Measurements from ENCODE around the gene GRHL1. TPM values are rescaled to one million over a fixed set of nuclear protein-coding genes. Genes with fewer than 3 reads are reported as not detected.

GRHL1 gene
- total and polyA plus RNA-seq, 2 experiments from 2014 or later, result 2.9 to 4.2 TPM

- no peak for TF ChIP-seq ETS1 (IDR thresholded peaks at IDR 0.05)
- TF ChIP-seq CREB1 (CRISPR knock-in tag; IDR thresholded peaks at IDR 0.05; ENCODE audit: low read depth), result no peak
- TF ChIP-seq STAT1 (IDR thresholded peaks at IDR 0.05; ENCODE audit: unreplicated experiment), result no peak
- no peak for TF ChIP-seq POLR2AphosphoS5 (IDR thresholded peaks at IDR 0.05; ENCODE audit: low read depth)
- no peak for TF ChIP-seq JUNB (IDR thresholded peaks at IDR 0.05; ENCODE audit: unreplicated experiment)
Observed at GRCh38 chr2:10031886-10032745, 80.6 kb downstream of the GRHL1 start (continued).

- no peak overlapping the region for H3K27ac ChIP-seq (ENCODE audit: low read depth)
- H3K9me3 Mint-ChIP-seq, result no peaks in the 10 kb centered on the region
- no peaks in the 10 kb centered on the region for H3F3A ChIP-seq (replicated peaks; ENCODE audit: low read depth)
- H2AFZ ChIP-seq, result no peak overlapping the region
- H3K27ac Mint-ChIP-seq, result no peak overlapping the region
- no peaks in the 10 kb centered on the region for H3K36me3 Mint-ChIP-seq (ENCODE audit: low read depth)
- ATAC-seq (no peak), DNase-seq (ENCODE audit: low spot score) (no peak)
- H3K4me1 Mint-ChIP-seq, result peaks cover 16% of the 10 kb centered on the region
- H3K36me3 ChIP-seq (ENCODE audit: insufficient read depth), result no peaks in the 10 kb centered on the region
- no peak overlapping the region for H3K4me3 Mint-ChIP-seq
- H3K4me2 ChIP-seq, result no peak overlapping the region
- no peaks in the 10 kb centered on the region for H3K27me3 ChIP-seq (ENCODE audit: insufficient read depth)
- no peak overlapping the region for H3K4me3 ChIP-seq
- H4K20me1 ChIP-seq (replicated peaks; ENCODE audit: insufficient read depth), result no peaks in the 10 kb centered on the region
- H3K4me1 ChIP-seq (ENCODE audit: insufficient read depth), result peaks cover 17% of the 10 kb centered on the region
- H3K27me3 Mint-ChIP-seq (ENCODE audit: insufficient read depth, low read depth, poor library complexity), result peaks cover 4% of the 10 kb centered on the region
- H3K79me2 ChIP-seq (replicated peaks; ENCODE audit: insufficient read depth), result no peaks in the 10 kb centered on the region
- H3K9me2 ChIP-seq (ENCODE audit: insufficient read depth), result no peaks in the 10 kb centered on the region
- no peak for TF ChIP-seq CREB1 (CRISPR knock-in tag; IDR thresholded peaks at IDR 0.05; ENCODE audit: low read depth)
- TF ChIP-seq, protein P1, sequence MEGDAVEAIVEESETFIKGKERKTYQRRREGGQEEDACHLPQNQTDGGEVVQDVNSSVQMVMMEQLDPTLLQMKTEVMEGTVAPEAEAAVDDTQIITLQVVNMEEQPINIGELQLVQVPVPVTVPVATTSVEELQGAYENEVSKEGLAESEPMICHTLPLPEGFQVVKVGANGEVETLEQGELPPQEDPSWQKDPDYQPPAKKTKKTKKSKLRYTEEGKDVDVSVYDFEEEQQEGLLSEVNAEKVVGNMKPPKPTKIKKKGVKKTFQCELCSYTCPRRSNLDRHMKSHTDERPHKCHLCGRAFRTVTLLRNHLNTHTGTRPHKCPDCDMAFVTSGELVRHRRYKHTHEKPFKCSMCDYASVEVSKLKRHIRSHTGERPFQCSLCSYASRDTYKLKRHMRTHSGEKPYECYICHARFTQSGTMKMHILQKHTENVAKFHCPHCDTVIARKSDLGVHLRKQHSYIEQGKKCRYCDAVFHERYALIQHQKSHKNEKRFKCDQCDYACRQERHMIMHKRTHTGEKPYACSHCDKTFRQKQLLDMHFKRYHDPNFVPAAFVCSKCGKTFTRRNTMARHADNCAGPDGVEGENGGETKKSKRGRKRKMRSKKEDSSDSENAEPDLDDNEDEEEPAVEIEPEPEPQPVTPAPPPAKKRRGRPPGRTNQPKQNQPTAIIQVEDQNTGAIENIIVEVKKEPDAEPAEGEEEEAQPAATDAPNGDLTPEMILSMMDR (conservative IDR thresholded peaks at IDR 0.05; ENCODE audit: low read depth in 2 of 2), result no peak
- no peak for TF ChIP-seq STAT1 (IDR thresholded peaks at IDR 0.05; ENCODE audit: unreplicated experiment)
- no peak for TF ChIP-seq EZH2 (IDR thresholded peaks at IDR 0.05; ENCODE audit: low read depth, unreplicated experiment)
- TF ChIP-seq EZH2phosphoT487 (IDR thresholded peaks at IDR 0.05; ENCODE audit: unreplicated experiment), result no peak
- no peak for TF ChIP-seq JUNB (IDR thresholded peaks at IDR 0.05; ENCODE audit: unreplicated experiment)
- no peak for TF ChIP-seq ZNF114 (CRISPR knock-in tag; IDR thresholded peaks at IDR 0.05)
- TF ChIP-seq ETS1 (IDR thresholded peaks at IDR 0.05), result no peak
- TF ChIP-seq ZNF331 (CRISPR knock-in tag; IDR thresholded peaks at IDR 0.05; ENCODE audit: low read depth), result no peak
- no peak for TF ChIP-seq POLR2AphosphoS5 (IDR thresholded peaks at IDR 0.05; ENCODE audit: low read depth)
- TF ChIP-seq, protein P2, sequence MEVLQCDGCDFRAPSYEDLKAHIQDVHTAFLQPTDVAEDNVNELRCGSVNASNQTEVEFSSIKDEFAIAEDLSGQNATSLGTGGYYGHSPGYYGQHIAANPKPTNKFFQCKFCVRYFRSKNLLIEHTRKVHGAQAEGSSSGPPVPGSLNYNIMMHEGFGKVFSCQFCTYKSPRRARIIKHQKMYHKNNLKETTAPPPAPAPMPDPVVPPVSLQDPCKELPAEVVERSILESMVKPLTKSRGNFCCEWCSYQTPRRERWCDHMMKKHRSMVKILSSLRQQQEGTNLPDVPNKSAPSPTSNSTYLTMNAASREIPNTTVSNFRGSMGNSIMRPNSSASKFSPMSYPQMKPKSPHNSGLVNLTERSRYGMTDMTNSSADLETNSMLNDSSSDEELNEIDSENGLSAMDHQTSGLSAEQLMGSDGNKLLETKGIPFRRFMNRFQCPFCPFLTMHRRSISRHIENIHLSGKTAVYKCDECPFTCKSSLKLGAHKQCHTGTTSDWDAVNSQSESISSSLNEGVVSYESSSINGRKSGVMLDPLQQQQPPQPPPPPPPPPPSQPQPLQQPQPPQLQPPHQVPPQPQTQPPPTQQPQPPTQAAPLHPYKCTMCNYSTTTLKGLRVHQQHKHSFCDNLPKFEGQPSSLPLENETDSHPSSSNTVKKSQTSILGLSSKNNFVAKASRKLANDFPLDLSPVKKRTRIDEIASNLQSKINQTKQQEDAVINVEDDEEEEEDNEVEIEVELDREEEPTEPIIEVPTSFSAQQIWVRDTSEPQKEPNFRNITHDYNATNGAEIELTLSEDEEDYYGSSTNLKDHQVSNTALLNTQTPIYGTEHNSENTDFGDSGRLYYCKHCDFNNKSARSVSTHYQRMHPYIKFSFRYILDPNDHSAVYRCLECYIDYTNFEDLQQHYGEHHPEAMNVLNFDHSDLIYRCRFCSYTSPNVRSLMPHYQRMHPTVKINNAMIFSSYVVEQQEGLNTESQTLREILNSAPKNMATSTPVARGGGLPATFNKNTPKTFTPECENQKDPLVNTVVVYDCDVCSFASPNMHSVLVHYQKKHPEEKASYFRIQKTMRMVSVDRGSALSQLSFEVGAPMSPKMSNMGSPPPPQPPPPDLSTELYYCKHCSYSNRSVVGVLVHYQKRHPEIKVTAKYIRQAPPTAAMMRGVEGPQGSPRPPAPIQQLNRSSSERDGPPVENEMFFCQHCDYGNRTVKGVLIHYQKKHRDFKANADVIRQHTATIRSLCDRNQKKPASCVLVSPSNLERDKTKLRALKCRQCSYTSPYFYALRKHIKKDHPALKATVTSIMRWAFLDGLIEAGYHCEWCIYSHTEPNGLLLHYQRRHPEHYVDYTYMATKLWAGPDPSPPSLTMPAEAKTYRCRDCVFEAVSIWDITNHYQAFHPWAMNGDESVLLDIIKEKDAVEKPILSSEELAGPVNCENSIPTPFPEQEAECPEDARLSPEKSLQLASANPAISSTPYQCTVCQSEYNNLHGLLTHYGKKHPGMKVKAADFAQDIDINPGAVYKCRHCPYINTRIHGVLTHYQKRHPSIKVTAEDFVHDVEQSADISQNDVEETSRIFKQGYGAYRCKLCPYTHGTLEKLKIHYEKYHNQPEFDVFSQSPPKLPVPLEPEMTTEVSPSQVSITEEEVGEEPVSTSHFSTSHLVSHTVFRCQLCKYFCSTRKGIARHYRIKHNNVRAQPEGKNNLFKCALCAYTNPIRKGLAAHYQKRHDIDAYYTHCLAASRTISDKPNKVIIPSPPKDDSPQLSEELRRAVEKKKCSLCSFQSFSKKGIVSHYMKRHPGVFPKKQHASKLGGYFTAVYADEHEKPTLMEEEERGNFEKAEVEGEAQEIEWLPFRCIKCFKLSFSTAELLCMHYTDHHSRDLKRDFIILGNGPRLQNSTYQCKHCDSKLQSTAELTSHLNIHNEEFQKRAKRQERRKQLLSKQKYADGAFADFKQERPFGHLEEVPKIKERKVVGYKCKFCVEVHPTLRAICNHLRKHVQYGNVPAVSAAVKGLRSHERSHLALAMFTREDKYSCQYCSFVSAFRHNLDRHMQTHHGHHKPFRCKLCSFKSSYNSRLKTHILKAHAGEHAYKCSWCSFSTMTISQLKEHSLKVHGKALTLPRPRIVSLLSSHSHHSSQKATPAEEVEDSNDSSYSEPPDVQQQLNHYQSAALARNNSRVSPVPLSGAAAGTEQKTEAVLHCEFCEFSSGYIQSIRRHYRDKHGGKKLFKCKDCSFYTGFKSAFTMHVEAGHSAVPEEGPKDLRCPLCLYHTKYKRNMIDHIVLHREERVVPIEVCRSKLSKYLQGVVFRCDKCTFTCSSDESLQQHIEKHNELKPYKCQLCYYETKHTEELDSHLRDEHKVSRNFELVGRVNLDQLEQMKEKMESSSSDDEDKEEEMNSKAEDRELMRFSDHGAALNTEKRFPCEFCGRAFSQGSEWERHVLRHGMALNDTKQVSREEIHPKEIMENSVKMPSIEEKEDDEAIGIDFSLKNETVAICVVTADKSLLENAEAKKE (CRISPR knock-in tag; IDR thresholded peaks at IDR 0.05), result no peak
Observed at GRCh38 chr2:10032746-10033105, 81.2 kb downstream of the GRHL1 start.
